Thyroid gland (tissue), 4 donors: ENCODE measurements around the gene ERP44.

Experiments
- POLR2A ChIP-seq, 2 donors: fragments of 450-650 bp; IDR thresholded peaks; one replicate each; pipeline ENCODE4 v1.6.1; 2017; ENCODE audit warnings: antibody characterized with exemption in 2 of 2, mild to moderate bottlenecking in 2 of 2, moderate library complexity in 1 of 2
- TF ChIP-seq, protein P1 (sequence below), 6 experiments: fragments of 200-600 bp in 3 of 6; fragments of 450-650 bp in 3 of 6; sonication (generic) in 3 of 6; IDR thresholded peaks; one replicate each; pipeline ENCODE4 v1.5.1; 2016 to 2019; ENCODE audit warnings: antibody characterized with exemption in 6 of 6, mild to moderate bottlenecking in 2 of 6, inconsistent platforms in 1 of 6, moderate library complexity in 1 of 6

DNA sequence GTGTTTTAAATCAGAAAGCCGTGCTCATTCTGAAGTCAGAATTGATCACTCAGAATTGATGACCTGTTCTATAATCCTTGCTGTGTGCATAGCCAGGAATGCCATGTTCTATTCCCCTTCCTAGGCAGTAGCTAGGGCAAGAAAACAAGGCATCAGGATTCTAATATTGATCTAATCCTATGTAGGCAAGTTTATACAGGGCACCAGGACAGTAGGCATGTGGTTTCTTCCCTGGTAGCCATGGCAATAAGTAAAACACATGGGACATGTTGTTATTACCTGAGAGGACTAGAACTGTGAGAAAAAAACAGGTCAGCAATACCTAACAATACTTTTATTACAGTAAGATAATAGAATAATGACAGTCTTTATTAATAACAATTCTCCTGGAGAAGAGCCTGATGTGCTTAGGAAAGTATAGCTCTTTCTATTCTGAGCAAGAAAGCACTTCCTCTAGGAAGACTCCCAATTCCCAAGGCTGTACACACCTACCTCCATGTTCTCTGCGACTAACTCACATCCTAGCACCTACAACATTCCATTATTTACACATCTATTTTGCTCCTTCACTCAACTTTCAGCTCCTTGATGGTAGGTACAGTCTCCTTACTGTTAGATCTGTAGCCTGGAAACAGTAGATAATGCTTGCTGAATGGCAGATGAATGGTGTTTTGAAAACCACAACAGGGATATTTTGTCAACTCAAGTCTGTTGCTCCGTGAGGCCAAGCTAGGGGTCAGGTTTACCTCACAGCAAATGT is 121.6 kb downstream of the ERP44 start:
- TF ChIP-seq, protein P1, sequence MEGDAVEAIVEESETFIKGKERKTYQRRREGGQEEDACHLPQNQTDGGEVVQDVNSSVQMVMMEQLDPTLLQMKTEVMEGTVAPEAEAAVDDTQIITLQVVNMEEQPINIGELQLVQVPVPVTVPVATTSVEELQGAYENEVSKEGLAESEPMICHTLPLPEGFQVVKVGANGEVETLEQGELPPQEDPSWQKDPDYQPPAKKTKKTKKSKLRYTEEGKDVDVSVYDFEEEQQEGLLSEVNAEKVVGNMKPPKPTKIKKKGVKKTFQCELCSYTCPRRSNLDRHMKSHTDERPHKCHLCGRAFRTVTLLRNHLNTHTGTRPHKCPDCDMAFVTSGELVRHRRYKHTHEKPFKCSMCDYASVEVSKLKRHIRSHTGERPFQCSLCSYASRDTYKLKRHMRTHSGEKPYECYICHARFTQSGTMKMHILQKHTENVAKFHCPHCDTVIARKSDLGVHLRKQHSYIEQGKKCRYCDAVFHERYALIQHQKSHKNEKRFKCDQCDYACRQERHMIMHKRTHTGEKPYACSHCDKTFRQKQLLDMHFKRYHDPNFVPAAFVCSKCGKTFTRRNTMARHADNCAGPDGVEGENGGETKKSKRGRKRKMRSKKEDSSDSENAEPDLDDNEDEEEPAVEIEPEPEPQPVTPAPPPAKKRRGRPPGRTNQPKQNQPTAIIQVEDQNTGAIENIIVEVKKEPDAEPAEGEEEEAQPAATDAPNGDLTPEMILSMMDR (IDR thresholded peaks at IDR 0.05), result no peak
- TF ChIP-seq POLR2A (IDR thresholded peaks at IDR 0.05), result no peak
